Measurements from ENCODE around the gene PRKCE. TPM values are rescaled to one million over a fixed set of nuclear protein-coding genes. Genes with fewer than 3 reads are reported as not detected.

Gene PRKCE
- total and polyA plus RNA-seq, 4 donors, result 2.5 to 38.6 (median 5.8) TPM

DNA sequence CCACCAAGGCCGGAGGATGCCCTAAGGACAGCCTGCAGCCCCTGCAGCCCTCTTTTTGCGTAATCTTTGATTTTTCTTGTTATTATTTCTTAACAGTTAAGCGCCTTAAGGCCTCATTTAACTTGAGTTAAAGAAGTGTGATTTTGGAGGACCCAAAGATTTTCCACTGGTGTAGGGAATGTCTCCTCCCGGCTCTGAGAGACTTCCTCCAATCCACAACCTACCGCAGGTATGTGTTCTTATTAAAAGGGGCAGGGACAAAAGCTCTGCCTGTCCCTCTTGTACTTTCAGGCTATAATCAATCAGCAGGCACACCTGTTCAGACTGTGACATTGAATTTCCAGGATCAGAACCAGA lies 285.1 kb downstream of the PRKCE start:
- Histone ChIP-seq H3K36me3 (ENCODE audit: control insufficient read depth in 4 of 4, insufficient read depth in 3 of 4, low read depth in 1 of 4, low read length in 3 of 4) (no peaks in the 10 kb centered on the region), H3K27me3 (ENCODE audit: control insufficient read depth in 4 of 4, insufficient read depth in 4 of 4, low read length in 3 of 4) (no peaks in the 10 kb centered on the region), H3K27ac (ENCODE audit: low read depth in 1 of 2, low read length in 2 of 2) (no peak overlapping the region), H3K9ac (ENCODE audit: low read depth in 1 of 2, low read length in 2 of 2) (no peak overlapping the region), H3K4me3 (ENCODE audit: low read depth in 1 of 3, low read length in 3 of 3) (no peak overlapping the region), H3K9me3 (ENCODE audit: control insufficient read depth in 4 of 4, low read length in 3 of 4) (no peaks in the 10 kb centered on the region), H3K4me1 (ENCODE audit: control insufficient read depth in 4 of 4, insufficient read depth in 4 of 4, low read length in 3 of 4) (peaks cover 4 to 23% (median 18%) of the 10 kb centered on the region in 4 donors)
- DNase-seq (ENCODE audit: low spot score), result no peak
- WGBS, result 49% methylated on average over 5 of the region's 5 CpGs
- no peak for TF ChIP-seq ZBTB33 (IDR thresholded peaks at IDR 0.05)
- TF ChIP-seq FOXA2 (IDR thresholded peaks at IDR 0.05), result no peak
- TF ChIP-seq, protein P1, sequence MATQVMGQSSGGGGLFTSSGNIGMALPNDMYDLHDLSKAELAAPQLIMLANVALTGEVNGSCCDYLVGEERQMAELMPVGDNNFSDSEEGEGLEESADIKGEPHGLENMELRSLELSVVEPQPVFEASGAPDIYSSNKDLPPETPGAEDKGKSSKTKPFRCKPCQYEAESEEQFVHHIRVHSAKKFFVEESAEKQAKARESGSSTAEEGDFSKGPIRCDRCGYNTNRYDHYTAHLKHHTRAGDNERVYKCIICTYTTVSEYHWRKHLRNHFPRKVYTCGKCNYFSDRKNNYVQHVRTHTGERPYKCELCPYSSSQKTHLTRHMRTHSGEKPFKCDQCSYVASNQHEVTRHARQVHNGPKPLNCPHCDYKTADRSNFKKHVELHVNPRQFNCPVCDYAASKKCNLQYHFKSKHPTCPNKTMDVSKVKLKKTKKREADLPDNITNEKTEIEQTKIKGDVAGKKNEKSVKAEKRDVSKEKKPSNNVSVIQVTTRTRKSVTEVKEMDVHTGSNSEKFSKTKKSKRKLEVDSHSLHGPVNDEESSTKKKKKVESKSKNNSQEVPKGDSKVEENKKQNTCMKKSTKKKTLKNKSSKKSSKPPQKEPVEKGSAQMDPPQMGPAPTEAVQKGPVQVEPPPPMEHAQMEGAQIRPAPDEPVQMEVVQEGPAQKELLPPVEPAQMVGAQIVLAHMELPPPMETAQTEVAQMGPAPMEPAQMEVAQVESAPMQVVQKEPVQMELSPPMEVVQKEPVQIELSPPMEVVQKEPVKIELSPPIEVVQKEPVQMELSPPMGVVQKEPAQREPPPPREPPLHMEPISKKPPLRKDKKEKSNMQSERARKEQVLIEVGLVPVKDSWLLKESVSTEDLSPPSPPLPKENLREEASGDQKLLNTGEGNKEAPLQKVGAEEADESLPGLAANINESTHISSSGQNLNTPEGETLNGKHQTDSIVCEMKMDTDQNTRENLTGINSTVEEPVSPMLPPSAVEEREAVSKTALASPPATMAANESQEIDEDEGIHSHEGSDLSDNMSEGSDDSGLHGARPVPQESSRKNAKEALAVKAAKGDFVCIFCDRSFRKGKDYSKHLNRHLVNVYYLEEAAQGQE (IDR thresholded peaks at IDR 0.05), result no peak
- peak; percentile 3 for TF ChIP-seq NR2F2 (IDR thresholded peaks at IDR 0.05)
- TF ChIP-seq, protein P2, sequence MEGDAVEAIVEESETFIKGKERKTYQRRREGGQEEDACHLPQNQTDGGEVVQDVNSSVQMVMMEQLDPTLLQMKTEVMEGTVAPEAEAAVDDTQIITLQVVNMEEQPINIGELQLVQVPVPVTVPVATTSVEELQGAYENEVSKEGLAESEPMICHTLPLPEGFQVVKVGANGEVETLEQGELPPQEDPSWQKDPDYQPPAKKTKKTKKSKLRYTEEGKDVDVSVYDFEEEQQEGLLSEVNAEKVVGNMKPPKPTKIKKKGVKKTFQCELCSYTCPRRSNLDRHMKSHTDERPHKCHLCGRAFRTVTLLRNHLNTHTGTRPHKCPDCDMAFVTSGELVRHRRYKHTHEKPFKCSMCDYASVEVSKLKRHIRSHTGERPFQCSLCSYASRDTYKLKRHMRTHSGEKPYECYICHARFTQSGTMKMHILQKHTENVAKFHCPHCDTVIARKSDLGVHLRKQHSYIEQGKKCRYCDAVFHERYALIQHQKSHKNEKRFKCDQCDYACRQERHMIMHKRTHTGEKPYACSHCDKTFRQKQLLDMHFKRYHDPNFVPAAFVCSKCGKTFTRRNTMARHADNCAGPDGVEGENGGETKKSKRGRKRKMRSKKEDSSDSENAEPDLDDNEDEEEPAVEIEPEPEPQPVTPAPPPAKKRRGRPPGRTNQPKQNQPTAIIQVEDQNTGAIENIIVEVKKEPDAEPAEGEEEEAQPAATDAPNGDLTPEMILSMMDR (IDR thresholded peaks at IDR 0.05; ENCODE audit: low read depth, low read length, missing input control), result no peak
- no peak for TF ChIP-seq HNF4G (IDR thresholded peaks at IDR 0.05)
- TF ChIP-seq ATF3 (IDR thresholded peaks at IDR 0.05), result no peak
- TF ChIP-seq RXRA (IDR thresholded peaks at IDR 0.05), result no peak

DNA sequence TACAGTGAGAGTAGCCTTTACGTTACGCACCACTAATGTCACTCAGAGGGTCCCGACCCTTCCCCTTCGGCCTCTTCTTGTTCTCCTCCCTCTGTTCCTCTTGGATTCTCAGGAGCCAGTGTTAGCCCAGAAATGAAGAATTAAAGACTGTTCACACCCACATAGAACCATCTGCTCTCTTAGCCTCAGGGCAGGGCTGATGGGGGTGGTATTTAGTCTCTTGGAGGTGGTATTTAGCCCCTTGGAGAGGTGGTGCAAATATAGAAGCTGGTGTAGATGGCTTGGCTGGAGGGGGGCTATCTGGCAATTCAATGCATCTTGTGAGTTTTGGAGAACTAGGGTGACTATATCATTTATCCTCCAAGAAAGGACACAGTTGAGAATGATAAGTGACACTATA lies 286.5 kb downstream of the PRKCE start:
- H3K27me3 ChIP-seq (ENCODE audit: control insufficient read depth in 4 of 4, insufficient read depth in 4 of 4, low read length in 3 of 4), result no peaks in the 10 kb centered on the region

More for the DNA sequence above, 286.5 kb downstream of the PRKCE start:
- 97% methylated on average over 4 of the region's 4 CpGs for WGBS
- H3K36me3 ChIP-seq (ENCODE audit: control insufficient read depth in 4 of 4, insufficient read depth in 3 of 4, low read depth in 1 of 4, low read length in 3 of 4), result no peaks in the 10 kb centered on the region
- TF ChIP-seq MAX (IDR thresholded peaks at IDR 0.05) (no peak), NR2F2 (IDR thresholded peaks at IDR 0.05) (no peak), SP1 (IDR thresholded peaks at IDR 0.05) (no peak), HNF4A (conservative IDR thresholded peaks at IDR 0.05) (no peak), EGR1 (IDR thresholded peaks at IDR 0.05; ENCODE audit: low read depth in 2 of 2) (no peak), FOXA2 (IDR thresholded peaks at IDR 0.05) (no peak), TAF1 (conservative IDR thresholded peaks at IDR 0.05) (no peak), YY1 (IDR thresholded peaks at IDR 0.05) (no peak), HNF4G (IDR thresholded peaks at IDR 0.05) (no peak), RAD21 (IDR thresholded peaks at IDR 0.05) (no peak), ZBTB33 (IDR thresholded peaks at IDR 0.05) (no peak), ATF3 (IDR thresholded peaks at IDR 0.05) (no peak)
- TF ChIP-seq, protein P1 (IDR thresholded peaks at IDR 0.05), result no peak
- peaks cover 4 to 23% (median 18%) of the 10 kb centered on the region in 4 donors for H3K4me1 ChIP-seq (ENCODE audit: control insufficient read depth in 4 of 4, insufficient read depth in 4 of 4, low read length in 3 of 4)
- no peak for DNase-seq (ENCODE audit: low spot score)
- no peaks in the 10 kb centered on the region for H3K9me3 ChIP-seq (ENCODE audit: control insufficient read depth in 4 of 4, low read length in 3 of 4)
- peak overlapping the region; percentile 73 to 79 for H3K27ac ChIP-seq (ENCODE audit: low read depth in 1 of 2, low read length in 2 of 2)
- H3K4me3 ChIP-seq (ENCODE audit: low read depth in 1 of 3, low read length in 3 of 3), result no peak overlapping the region
- no peak overlapping the region for H3K9ac ChIP-seq (ENCODE audit: low read depth in 1 of 2, low read length in 2 of 2)

Measured in liver (tissue), 9 donors.